Measurements from ENCODE around the gene RBBP8NL. TPM values are rescaled to one million over a fixed set of nuclear protein-coding genes. Genes with fewer than 3 reads are reported as not detected.

The RBBP8NL gene
- total and polyA plus RNA-seq, 2 of the 8 experiments (the other 6 are each of a cell fraction or from before 2014, with no cell fraction given) = 0.43 to 0.48 TPM

DNA sequence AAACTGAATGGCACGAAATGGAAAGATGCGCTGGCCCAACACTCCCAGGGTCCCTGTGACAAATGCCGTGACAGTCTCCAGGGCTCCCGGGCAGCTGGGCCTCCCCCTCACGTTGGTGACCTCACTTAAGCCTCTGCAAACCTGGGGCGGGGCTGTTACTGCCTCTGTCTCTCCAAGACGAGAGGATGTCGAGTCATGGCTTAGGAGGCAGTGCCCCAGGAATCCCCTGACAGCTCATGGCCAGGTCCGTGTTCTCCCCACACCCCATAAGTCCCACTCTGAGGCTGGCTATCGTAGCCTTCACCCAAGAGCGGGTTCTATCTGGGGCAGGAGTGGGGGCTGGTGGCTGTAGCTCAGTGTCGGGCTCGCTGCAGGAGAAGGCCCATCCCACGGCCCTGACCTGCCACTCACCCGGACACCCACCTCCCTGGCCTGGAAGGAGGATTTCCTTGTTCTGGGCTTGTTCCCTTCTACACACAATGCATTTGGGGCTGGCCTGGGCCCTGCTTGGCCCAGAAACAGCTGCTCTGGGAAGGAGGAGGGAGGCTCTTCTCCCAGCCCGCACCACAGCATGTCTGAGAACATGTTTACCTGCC, 46.0 kb downstream of the RBBP8NL start (continued):
- TF ChIP-seq, protein P1, sequence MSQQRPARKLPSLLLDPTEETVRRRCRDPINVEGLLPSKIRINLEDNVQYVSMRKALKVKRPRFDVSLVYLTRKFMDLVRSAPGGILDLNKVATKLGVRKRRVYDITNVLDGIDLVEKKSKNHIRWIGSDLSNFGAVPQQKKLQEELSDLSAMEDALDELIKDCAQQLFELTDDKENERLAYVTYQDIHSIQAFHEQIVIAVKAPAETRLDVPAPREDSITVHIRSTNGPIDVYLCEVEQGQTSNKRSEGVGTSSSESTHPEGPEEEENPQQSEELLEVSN (IDR thresholded peaks at IDR 0.05) = no peak
- TF ChIP-seq, protein P2, sequence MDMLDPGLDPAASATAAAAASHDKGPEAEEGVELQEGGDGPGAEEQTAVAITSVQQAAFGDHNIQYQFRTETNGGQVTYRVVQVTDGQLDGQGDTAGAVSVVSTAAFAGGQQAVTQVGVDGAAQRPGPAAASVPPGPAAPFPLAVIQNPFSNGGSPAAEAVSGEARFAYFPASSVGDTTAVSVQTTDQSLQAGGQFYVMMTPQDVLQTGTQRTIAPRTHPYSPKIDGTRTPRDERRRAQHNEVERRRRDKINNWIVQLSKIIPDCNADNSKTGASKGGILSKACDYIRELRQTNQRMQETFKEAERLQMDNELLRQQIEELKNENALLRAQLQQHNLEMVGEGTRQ (IDR thresholded peaks at IDR 0.05; ENCODE audit: low read length) = no peak

Measured in H1 (cell line).